ENCODE results near the gene CNTFR.

GRCh38 chr9:34502891-34503290, 86.6 kb downstream of the CNTFR start:
- TF ChIP-seq ZBTB7A (IDR thresholded peaks at IDR 0.05; ENCODE audit: low read depth) (no peak), YY1 (IDR thresholded peaks at IDR 0.05; ENCODE audit: low read depth) (no peak), CREB1 (IDR thresholded peaks at IDR 0.05; ENCODE audit: low read depth) (no peak), EP300 (IDR thresholded peaks at IDR 0.05; ENCODE audit: borderline replicate concordance) (no peak), RAD21 (IDR thresholded peaks at IDR 0.05; ENCODE audit: low read depth) (no peak)

Measured in Ishikawa (cell line).